HG03066 (cell line): Measurements from ENCODE around the gene LOXL1.

Experiments used
- ATAC-seq: cut with Tn5 transposase; IDR thresholded peaks from one replicate; pipeline ENCODE4 v1.9.1; 2021; ENCODE audit warnings: low read depth; ENCODE audit not compliant: unreplicated experiment

LOXL1 gene

DNA sequence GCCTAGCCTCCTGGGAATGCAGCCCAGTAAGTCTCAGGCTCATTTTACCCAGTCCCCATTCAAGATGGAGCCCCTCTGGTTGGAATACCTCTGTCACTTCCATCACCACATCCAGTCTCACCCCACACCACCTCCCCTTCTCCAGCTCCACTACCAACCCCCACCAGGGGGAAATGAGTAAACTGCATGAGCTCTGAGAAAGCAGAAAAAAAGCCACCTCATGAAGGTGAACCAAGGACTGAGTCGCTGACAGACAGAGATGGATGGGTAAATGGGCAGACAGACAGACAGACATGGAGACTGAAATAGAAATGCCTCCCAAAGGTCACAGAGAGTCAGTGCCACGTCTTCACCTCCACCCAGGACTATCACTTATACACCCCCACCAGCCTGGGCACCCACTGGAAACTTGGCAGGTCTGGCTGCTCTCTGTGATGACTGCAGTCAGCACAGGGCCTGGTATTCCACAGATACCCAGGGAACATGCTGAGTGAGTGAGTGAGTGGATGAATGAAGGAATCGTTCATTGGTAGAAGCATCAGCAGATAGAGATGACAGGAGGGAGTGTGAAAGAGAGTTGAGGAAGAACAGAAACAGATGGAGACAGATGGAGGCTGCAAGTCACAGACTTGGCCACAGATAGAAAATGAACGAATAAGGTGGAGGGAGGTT lies 4.9 kb upstream of the LOXL1 start:
- no peak for ATAC-seq

DNA sequence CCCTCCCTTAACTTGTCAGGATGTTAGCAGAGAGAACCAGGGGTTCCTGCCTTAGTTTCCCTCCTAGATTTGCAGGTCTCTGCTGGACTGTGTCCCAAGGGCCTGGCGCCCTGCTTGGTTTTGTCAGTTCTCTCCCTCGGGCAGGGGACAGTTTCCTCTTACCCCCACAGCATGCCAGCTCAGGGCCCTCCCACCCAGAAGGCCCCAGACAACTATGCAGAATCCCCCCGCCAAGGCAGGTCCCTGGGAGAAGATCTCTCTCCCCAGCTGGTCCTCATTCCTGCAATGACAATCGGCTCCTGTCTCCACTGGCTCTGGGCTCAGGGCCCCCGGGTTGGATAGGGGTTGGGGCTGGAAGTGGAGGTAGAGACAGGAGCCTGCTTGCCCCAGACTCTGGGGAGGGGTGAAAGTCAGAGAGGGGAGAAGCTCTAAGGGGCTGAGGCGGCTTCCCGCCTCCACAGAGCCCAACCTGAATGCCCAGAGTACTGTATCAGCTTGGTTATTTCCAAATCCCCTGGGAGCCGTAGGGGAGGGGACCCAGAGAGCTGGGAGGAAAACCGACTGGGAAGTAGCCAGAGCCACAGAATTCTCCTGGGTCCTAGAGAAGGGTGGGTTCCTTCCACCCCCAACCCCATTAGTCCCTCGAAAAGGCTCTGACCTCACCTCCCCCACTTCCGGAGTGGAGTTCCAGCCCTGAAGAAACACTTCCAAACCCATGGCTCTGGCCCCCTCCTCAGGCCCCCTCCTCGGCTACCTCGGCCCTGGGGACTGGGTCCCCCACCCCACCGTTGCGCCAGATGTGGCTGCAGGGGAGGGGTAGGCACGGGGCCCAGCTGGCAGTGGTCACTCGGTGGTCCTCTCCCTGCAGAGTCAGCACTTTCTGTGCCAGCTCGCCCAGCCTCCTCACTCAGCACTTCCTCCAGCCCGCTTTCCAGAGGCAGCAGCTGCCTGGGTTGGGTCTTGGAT lies 3.8 kb upstream of the LOXL1 start:
- ATAC-seq, result no peak

DNA sequence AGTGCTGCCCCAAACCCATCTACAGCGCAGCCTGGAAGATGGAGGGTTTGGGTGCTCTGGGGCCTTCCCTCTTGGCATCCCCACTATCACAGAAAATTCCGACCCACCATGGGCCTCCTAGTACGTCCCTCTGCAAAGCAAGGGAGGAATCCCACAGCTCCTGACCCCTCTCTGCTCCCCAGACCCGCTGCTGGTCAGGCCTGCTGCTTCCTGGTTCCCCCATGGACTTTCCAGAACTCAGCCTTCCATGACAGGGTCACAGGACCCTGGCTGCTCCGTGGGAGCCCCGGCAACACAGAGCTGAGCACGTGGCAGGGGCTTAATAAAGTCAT lies 3.1 kb upstream of the LOXL1 start:
- no peak for ATAC-seq

DNA sequence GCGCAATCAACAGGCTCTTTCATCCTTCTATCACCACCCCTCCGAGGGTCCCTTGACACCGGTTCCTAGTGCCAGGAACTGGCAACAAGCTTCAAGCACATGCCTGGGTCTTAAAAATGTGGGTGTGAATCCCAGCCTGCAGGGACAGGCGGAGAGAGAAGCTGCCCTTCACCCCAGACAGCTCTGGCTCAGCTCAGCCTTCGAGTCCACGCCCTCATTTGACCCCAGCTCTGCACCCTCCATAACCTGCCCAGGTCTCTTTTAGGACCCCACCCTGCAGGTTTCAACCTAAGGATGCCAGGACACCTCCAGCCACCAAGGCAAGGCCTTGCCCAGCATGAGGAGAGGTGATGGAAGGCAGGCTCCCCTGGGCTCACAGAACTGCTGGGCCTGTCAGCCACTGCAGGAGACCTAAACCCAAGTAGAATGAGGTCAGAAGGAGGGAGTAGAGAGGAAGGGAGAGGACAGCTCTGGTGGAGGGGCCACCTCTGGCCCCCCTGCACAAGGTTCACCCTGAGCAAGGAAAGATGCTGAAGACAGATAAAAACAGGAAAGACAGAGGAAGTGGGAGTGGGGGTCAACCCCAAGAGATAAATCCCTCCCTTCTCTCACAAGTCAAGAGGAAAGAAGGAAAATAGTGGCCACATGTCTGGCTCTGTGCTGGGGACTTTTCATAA lies 2.6 kb upstream of the LOXL1 start:
- ATAC-seq, result no peak

- ATAC-seq, result no peak
Measured at GRCh38 chr15:73924171-73924921, 1.9 kb upstream of the LOXL1 start.

DNA sequence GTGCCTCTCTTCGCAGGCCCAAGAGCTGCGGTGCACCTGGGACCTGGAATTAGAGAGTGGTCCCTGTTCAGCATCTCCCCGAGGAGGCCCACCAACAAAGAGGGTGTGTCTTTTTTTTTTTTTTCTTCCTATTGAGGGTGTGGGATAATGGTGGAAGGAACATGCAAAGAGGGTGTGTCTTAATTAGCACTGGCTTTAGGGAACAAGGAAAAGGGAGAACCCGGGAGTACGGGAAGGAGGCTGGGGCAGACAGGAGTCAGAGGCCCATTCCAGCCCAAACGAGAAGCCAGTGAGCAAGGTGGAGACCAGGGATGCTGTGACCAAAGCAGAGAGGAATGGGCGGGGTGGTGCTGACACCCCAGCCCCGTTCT lies 429 bp upstream of the LOXL1 start:
- no peak for ATAC-seq

- no peak for ATAC-seq
Measured at GRCh38 chr15:73927003-73927475, 777 bp downstream of the LOXL1 start.

- ATAC-seq, result no peak
Measured at GRCh38 chr15:73927476-73928240, 1.4 kb downstream of the LOXL1 start.

GRCh38 chr15:73928241-73928579 lies 1.9 kb downstream of the LOXL1 start:
- ATAC-seq, result no peak

GRCh38 chr15:73928971-73929627 lies 2.8 kb downstream of the LOXL1 start:
- ATAC-seq, result no peak

DNA sequence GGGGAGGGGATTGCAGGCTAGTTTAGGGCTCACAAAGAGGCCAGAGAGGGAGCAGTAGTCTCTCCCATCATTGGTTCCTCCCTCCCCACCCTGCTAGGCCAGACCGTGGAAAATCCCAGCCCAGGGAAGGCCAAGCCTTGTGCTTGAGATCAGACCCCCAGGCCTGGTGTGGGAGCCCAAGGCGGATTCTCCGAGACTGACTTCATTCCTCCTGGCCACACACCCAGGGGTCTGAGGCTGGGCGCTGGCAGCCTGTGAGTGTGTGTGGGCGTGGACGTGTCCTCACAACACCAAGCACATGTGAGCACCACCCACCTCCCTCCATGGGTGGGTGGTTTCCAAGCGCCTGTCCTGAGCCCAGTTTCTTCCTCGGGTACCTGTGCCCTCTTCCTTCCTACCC lies 4.1 kb downstream of the LOXL1 start:
- no peak for ATAC-seq

DNA sequence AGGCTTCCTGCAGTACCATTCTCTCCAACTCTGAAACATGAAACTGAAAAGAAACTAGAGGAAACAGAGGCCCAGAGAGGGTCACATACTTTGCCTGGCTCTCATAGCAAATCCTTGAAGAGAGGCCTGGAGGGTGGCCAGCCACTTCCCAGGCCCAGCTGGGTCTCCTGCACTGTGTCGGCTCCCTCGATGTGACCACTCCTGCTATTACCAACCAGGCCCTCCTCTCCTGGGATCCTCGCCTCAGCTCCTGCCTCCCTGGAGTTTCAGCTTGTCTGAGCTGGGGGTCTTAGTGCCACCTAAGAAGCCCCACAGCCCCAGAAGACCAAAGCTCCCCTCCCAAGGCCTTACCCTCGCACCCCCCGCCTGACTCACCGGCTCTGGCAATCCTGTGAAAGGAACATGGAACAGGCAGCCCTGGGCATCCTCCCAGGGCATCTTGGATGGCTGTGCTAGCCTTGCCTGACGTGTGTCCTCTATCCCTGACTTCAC lies 4.6 kb downstream of the LOXL1 start:
- no peak for ATAC-seq

GRCh38 chr15:73931441-73931840 lies 5.2 kb downstream of the LOXL1 start:
- no peak for ATAC-seq

GRCh38 chr15:73932381-73933191 lies 6.3 kb downstream of the LOXL1 start:
- ATAC-seq, result no peak

DNA sequence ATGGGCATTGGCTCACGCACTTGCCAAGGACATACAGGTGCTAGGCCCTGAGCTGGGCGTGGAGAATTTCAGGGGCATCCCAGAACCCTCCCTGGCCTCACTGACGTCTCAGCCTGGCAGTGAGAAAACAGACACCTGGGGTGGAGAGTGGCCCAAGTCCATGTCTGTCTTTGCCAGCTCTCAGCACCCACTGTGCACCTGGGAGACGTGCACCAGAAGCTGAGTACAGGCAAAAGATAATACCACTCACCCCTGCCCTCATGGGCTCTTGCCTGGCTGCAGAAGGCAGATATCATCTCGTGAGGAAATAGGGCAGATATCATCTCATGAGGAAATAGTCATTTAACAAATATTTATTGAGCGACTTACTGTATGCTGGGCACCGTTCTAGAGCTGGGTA lies 8.0 kb downstream of the LOXL1 start:
- no peak for ATAC-seq

DNA sequence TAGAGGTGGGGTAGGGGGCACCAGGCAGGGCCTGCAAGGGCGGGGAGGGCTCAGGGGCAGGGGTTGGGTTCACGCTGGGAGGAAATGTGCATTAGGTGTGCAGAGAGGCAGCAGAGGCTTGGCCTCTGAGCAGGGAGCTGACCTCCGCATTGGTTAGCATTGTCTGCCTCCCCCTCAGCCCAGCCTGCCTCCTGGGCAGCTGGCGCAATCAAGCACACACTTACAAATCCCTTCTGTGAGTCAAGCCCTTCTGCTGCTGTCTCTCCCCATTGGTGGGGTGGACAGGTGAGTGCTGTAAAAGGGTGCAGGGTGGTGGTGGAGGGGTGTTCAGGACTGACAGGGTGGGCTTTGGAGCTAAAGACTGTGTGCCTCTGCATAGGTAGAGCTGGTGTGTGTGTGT lies 9.3 kb downstream of the LOXL1 start:
- ATAC-seq, result no peak

DNA sequence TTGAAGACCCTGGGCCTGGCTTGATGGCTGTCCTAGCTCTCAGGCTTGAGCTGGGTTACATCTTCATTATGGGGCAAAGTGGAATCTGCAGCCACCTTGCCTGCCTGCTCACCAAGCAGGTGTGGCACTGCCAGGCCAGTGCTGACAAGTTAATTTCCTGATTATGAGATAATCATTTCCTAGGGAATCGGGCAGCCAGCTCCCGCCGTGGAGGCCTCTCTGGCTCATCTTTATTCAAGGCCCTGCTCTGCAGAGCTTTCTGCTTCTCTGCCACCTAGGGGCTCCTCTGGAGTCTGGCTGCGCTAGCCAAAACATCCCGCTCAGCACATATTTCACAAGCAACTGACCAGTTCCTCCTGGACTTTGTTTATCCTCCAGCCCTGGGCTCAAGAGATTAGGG lies 9.9 kb downstream of the LOXL1 start:
- no peak for ATAC-seq

- no peak for ATAC-seq
Measured at GRCh38 chr15:73936588-73937290, 10.5 kb downstream of the LOXL1 start.
